Caco-2 (cell line): Measurements from ENCODE around the gene TMEM74B. TPM values are rescaled to one million over a fixed set of nuclear protein-coding genes. Genes with fewer than 3 reads are reported as not detected.

Source experiments
- BruUV-seq: library from RNA; stranded (reverse); fragments of 400-500 nt; replicated peaks from 2 replicates; lab custom pipeline; 2021; lab: Mats Ljungman, UMichigan
- CTCF ChIA-PET: fragments of 300-600 bp; sonication (Branson Sonifier 250); formaldehyde crosslinking; loops from one replicate; lab custom pipeline; 2022; ENCODE audit warnings: antibody characterized with exemption; lab: Charles Lee
- POLR2A ChIA-PET: fragments of 300-600 bp; sonication (Branson Sonifier 250); formaldehyde crosslinking; loops from one replicate; lab custom pipeline; 2022; ENCODE audit warnings: antibody characterized with exemption; lab: Charles Lee
- DNase-seq, 2 experiments: peaks; one replicate each; pipeline versions ENCODE4 v3.0.0 to v3.0.0-alpha.2; 2020 to 2022
- H3K27me3 ChIP-seq: replicated peaks from 2 replicates; pipeline ENCODE4 v1.6.0; 2011; ENCODE audit warnings: low read length; ENCODE audit not compliant: control insufficient read depth, insufficient read depth
- H3K36me3 ChIP-seq: 2 replicates; pipeline ENCODE4 v1.5.1; 2011; ENCODE audit warnings: low read length; ENCODE audit not compliant: control insufficient read depth, insufficient read depth
- H3K4me1 ChIP-seq: fragments of 250-450 bp; sonication (Bioruptor Pico); 2 replicates; pipeline ENCODE4 v1.5.1; 2020; ENCODE audit warnings: mild to moderate bottlenecking
- H3K4me3 ChIP-seq: 2 replicates; pipeline ENCODE4 v1.5.1; 2011; ENCODE audit warnings: low read depth, mild to moderate bottlenecking, control low read depth, low read length
- H3K9me3 ChIP-seq: fragments of 250-450 bp; sonication (Bioruptor Pico); 2 replicates; pipeline ENCODE4 v1.5.1; 2020; ENCODE audit warnings: mild to moderate bottlenecking, moderate library complexity
- H3K27ac Mint-ChIP-seq: one replicate; pipeline ENCODE4 v1.8.0; 2022; ENCODE audit warnings: mixed read lengths; ENCODE audit not compliant: unreplicated experiment
- H3K27me3 Mint-ChIP-seq: one replicate; pipeline ENCODE4 v1.8.0; 2022; ENCODE audit warnings: mixed read lengths; ENCODE audit not compliant: insufficient read depth, unreplicated experiment
- H3K36me3 Mint-ChIP-seq: one replicate; pipeline ENCODE4 v1.8.0; 2022; ENCODE audit warnings: mild to moderate bottlenecking, mixed read lengths; ENCODE audit not compliant: insufficient read depth, unreplicated experiment
- H3K4me1 Mint-ChIP-seq: one replicate; pipeline ENCODE4 v1.8.0; 2022; ENCODE audit warnings: low read depth, mixed read lengths; ENCODE audit not compliant: unreplicated experiment
- H3K4me3 Mint-ChIP-seq: one replicate; pipeline ENCODE4 v1.8.0; 2022; ENCODE audit warnings: mild to moderate bottlenecking, moderate library complexity, mixed read lengths; ENCODE audit not compliant: unreplicated experiment
- H3K9me3 Mint-ChIP-seq: one replicate; pipeline ENCODE4 v1.8.0; 2022; ENCODE audit warnings: mixed read lengths; ENCODE audit not compliant: unreplicated experiment
- intact Hi-C: fragments of 100-400 bp; cut with micrococcal nuclease; formaldehyde crosslinking; loops from one replicate; pipeline ENCODE4 v1.10.0; 2022; ENCODE audit not compliant: unreplicated experiment
- total RNA-seq: library from RNA; stranded (reverse); gene quantifications from 2 replicates; pipeline ENCODE4 v1.2.3, GENCODE V29; 2022
- TF ChIP-seq, protein P1 (sequence below), 2 experiments: fragments of 200-600 bp in 1 of 2; IDR thresholded peaks; 1 replicate in 1 of 2; 2 replicates in 1 of 2; pipeline versions ENCODE4 v1.5.1 to v1.8.0; 2011 to 2022; ENCODE audit warnings: antibody characterized with exemption in 1 of 2, control low read depth in 1 of 2, inconsistent platforms in 1 of 2, low read depth in 1 of 2, low read length in 1 of 2, mild to moderate bottlenecking in 1 of 2, moderate library complexity in 1 of 2; ENCODE audit not compliant: insufficient read depth in 1 of 2, severe bottlenecking in 1 of 2, unreplicated experiment in 1 of 2

The TMEM74B gene
- total RNA-seq, 1 experiment from 2014 or later, result 6.9 TPM

DNA sequence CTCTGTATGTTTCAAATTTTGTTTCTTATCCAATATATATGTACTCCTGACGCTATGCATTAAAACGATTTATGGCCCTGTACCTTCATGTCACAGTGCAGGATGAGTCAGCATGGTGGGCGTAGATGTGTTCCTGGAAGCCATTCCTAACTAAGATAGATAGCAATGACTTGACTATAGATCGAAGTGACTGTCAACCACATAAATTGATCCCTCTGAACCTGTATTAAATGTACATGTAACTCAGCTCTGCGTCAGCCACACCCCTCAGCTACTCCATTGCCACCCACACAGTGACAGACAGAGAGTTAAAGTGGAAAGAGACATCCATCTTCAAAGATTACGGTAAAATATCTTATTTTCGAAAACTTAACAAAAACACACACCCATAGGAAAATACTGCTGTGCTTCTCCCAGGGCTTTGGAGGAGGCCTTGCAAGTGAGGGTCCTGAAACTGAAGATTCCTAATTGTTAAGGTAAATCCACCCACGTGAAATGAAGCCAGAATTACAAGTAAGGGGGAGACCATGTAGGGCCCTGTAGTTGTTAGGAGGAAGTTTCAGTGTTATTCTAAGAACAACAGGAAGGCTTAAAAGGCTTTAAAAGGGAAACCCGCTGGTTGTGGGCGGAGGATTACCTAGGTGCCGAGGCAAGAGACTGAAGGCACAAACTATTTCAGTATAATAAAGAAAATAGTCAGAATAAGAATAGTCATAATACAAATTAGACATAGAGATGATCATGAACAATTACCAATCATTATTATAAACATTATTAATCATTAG, 30.8 kb upstream of the TMEM74B start:
- Histone ChIP-seq H3K27me3 (no peaks in the 10 kb centered on the region), H3K4me1 (0 out of 2 replicates have a peak, but pooled peaks cover 3% of the 10 kb centered on the region), H3K36me3 (no peaks in the 10 kb centered on the region), H3K4me3 (no peak overlapping the region), H3K9me3 (no peaks in the 10 kb centered on the region)
- POLR2A ChIA-PET, result no interaction called here
- no peak for DNase-seq
- CTCF ChIA-PET, result no interaction called here
- intact Hi-C loops, result loop anchor here (10.0 kb wide), 1 partner anchor 261 kb away; no protein-coding TSS in a partner anchor
- H3K4me1 Mint-ChIP-seq, result no peaks in the 10 kb centered on the region
- BruUV-seq, result no TSS peak
- H3K36me3 Mint-ChIP-seq, result no peaks in the 10 kb centered on the region
- H3K27me3 Mint-ChIP-seq, result peaks cover 7% of the 10 kb centered on the region
- TF ChIP-seq, protein P1, sequence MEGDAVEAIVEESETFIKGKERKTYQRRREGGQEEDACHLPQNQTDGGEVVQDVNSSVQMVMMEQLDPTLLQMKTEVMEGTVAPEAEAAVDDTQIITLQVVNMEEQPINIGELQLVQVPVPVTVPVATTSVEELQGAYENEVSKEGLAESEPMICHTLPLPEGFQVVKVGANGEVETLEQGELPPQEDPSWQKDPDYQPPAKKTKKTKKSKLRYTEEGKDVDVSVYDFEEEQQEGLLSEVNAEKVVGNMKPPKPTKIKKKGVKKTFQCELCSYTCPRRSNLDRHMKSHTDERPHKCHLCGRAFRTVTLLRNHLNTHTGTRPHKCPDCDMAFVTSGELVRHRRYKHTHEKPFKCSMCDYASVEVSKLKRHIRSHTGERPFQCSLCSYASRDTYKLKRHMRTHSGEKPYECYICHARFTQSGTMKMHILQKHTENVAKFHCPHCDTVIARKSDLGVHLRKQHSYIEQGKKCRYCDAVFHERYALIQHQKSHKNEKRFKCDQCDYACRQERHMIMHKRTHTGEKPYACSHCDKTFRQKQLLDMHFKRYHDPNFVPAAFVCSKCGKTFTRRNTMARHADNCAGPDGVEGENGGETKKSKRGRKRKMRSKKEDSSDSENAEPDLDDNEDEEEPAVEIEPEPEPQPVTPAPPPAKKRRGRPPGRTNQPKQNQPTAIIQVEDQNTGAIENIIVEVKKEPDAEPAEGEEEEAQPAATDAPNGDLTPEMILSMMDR (IDR thresholded peaks at IDR 0.05; ENCODE audit: insufficient read depth in 1 of 2, low read depth in 1 of 2, low read length in 1 of 2, severe bottlenecking in 1 of 2, unreplicated experiment in 1 of 2), result no peak
- H3K4me3 Mint-ChIP-seq, result no peak overlapping the region
- H3K9me3 Mint-ChIP-seq, result no peaks in the 10 kb centered on the region
- no peak overlapping the region for H3K27ac Mint-ChIP-seq

DNA sequence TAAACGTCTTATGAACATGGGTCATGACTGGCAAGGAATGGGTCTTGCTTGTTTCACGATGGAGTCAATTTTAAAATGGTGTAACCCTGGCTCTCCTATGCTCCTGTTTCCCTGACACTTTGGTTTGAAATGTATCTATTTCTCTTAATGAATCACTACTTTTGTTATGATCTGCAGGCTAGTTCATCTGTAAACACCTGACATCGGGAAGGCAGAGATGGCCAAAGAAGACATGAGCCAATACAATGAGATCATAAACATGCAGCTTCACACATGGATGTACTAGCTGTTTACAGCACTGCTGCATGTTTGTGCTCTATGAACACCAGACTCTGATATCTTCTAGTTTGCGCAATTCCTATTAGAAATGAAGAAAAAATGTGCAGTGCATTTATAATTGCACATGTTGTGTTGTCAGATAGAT, 30.1 kb upstream of the TMEM74B start:
- H3K9me3 Mint-ChIP-seq, result no peaks in the 10 kb centered on the region
- intact Hi-C loops, result loop anchor here (10.0 kb wide), 1 partner anchor 260 kb away; no protein-coding TSS in a partner anchor
- H3K36me3 Mint-ChIP-seq, result no peaks in the 10 kb centered on the region
- no peaks in the 10 kb centered on the region for H3K36me3 ChIP-seq
- TF ChIP-seq, protein P1 (IDR thresholded peaks at IDR 0.05; ENCODE audit: insufficient read depth in 1 of 2, low read depth in 1 of 2, low read length in 1 of 2, severe bottlenecking in 1 of 2, unreplicated experiment in 1 of 2), result no peak
- BruUV-seq, result no TSS peak
- ChIA-PET CTCF (no interaction called here), POLR2A (no interaction called here)
- H3K4me1 Mint-ChIP-seq, result no peaks in the 10 kb centered on the region
- no peaks in the 10 kb centered on the region for H3K27me3 ChIP-seq
- no peak overlapping the region for H3K27ac Mint-ChIP-seq
- no peak overlapping the region for H3K4me3 Mint-ChIP-seq
- peaks cover 10% of the 10 kb centered on the region for H3K27me3 Mint-ChIP-seq
- DNase-seq, result no peak
- H3K4me1 ChIP-seq, result 0 out of 2 replicates have a peak, but pooled peaks cover 3% of the 10 kb centered on the region
- no peak overlapping the region for H3K4me3 ChIP-seq
- H3K9me3 ChIP-seq, result no peaks in the 10 kb centered on the region

DNA sequence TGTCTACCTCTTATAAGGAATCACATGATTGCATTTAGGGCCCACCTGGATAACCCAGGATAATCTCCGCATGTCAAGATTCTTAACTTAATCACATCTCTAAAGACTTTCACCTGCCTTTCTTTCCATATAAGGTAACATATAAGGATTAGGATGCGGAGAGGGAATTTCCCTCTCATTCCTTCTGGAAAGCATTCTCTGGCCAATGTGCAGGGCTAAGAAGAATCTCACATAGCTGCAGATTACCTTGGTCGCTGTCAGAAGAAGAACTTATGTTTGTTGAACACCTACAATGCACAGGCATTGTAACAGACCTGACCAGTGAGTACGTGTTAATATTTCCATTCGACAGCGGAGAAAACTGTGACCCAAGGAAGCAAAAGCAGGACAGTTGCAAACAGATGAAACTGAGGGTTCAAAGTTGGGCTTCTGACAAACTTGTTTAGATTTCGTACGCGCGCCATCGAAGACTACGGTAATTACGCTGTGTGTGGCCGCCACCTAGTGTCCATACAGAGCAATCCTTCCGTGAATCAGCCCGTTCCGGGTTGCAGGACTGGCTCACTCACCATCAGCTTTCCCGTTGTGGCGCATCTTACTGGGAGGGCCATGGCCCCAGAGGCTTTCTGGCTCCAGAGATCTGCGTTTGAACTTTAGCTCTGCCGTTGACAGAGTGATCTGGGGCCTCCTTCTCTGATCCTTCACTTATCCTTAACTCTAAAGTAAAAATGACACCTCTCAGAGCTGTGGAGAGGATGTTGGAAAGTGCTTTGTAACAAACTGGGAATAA, 28.0 kb upstream of the TMEM74B start:
- Histone ChIP-seq H3K36me3 (no peaks in the 10 kb centered on the region), H3K4me3 (no peak overlapping the region), H3K27me3 (no peaks in the 10 kb centered on the region), H3K9me3 (no peaks in the 10 kb centered on the region), H3K4me1 (0 out of 2 replicates have a peak, but pooled peaks cover 3% of the 10 kb centered on the region)
- H3K4me3 Mint-ChIP-seq, result no peak overlapping the region
- no peak overlapping the region for H3K27ac Mint-ChIP-seq
- H3K4me1 Mint-ChIP-seq, result no peaks in the 10 kb centered on the region
- H3K9me3 Mint-ChIP-seq, result no peaks in the 10 kb centered on the region
- TF ChIP-seq, protein P1 (IDR thresholded peaks at IDR 0.05; ENCODE audit: insufficient read depth in 1 of 2, low read depth in 1 of 2, low read length in 1 of 2, severe bottlenecking in 1 of 2, unreplicated experiment in 1 of 2), result peak; percentile 83 to 86
- ChIA-PET CTCF (interaction anchor here (0.6 to 1.5 kb wide), 6 partner anchors 25 to 104 kb away, joined by 3 to 6 read pairs (median 4); no protein-coding TSS in a partner anchor), POLR2A (no interaction called here)
- H3K36me3 Mint-ChIP-seq, result no peaks in the 10 kb centered on the region
- peaks cover 7% of the 10 kb centered on the region for H3K27me3 Mint-ChIP-seq
- DNase-seq, result peak; percentile 78 to 79
- intact Hi-C loops, result loop anchor here (1.0 to 10.0 kb wide), 3 partner anchors 36 to 258 kb away; no protein-coding TSS in a partner anchor
- no TSS peak for BruUV-seq
